Measurements from ENCODE around the gene ZNF618.

ZNF618 gene

DNA sequence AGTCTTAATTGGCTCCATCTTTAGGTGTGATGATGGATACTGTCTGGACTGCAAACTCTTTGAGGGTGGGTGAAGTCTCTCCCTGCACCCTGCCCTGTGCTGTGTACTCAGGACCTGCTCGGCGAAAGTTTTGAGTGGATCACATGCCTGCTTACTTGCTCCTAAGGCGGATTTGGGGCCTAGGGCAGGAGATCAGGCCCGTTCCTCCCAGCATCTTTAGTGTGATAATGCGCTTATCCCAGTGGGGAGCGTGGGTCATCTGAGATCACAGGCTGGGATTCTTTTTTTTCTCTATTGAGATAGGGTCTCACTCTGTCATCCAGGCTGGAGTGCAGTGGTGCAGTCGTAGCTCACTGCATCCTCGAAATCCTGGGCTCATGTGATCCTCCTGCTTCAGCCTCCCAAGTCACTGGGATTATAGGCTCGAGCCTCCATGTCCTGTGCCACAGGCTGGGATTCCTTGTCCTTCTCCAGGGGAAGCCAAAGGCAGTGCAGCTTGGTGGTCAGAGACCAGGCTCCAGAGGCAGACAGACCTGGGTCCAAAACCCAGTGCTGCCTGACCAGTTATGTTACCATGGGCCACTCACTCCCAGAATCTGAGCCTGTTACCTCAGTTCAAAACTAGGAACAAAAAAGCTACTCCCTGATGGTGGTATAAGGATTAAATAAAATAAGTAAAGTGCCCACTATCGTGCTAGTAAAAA, 59.7 kb downstream of the ZNF618 start:
- no peak for DNase-seq

DNA sequence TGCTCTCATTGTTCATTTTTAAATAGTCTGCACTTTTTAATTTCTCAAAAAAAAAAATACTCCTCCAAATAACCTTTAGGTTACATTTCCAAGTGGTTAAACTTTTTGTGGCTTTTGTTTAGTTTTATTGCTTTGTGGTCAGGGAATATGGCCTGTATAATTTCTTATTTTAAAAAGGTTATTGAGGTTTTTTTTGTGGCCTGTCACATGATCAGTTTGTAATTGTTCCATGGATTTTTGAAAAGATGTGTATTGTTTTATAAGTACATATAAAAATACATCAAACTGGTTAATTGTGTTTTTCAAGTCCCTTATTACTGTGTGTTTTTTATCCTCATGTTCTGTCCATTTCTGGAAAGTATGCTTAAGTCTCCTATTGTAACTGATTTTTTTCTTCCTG, 64.0 kb downstream of the ZNF618 start:
- DNase-seq = no peak

DNA sequence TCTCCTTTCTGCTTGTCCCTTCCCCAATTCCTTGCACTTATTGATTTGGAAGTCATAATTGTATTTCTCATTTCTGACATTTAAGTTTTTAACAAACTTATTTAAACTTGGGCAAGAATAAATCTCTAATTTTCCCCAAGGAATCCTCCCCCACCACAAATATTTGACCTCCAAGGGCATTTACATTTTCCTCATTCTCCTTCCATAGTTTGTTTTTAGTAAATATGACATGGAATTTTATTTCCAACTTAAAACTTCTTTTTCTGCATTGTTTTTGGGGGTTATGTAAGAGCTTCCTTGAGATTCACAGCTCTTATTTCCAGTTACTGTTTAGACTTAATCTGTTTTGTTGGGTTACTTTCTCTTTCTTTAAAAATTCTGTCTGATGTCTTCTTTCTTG, 64.9 kb downstream of the ZNF618 start:
- DNase-seq = no peak

DNA sequence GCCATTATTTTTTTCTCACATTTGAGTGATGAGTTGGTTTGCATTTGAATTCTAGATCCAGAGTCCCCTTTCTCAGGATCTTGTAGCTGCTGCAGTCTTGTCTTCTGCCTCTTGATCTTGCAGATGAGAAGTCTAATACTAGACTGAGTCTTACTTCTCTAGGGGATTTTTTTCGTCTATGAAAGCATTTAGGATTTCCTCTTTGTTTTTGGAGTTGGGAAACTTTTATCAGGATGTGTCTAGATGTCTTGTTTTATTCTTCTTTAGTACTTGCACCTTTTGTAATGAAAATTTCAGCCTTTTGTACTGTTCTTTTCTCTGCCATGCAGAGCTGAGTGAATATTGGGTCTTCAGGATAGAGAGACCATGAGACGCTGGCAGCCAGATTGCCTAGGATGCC, 65.4 kb downstream of the ZNF618 start:
- DNase-seq = no peak

DNA sequence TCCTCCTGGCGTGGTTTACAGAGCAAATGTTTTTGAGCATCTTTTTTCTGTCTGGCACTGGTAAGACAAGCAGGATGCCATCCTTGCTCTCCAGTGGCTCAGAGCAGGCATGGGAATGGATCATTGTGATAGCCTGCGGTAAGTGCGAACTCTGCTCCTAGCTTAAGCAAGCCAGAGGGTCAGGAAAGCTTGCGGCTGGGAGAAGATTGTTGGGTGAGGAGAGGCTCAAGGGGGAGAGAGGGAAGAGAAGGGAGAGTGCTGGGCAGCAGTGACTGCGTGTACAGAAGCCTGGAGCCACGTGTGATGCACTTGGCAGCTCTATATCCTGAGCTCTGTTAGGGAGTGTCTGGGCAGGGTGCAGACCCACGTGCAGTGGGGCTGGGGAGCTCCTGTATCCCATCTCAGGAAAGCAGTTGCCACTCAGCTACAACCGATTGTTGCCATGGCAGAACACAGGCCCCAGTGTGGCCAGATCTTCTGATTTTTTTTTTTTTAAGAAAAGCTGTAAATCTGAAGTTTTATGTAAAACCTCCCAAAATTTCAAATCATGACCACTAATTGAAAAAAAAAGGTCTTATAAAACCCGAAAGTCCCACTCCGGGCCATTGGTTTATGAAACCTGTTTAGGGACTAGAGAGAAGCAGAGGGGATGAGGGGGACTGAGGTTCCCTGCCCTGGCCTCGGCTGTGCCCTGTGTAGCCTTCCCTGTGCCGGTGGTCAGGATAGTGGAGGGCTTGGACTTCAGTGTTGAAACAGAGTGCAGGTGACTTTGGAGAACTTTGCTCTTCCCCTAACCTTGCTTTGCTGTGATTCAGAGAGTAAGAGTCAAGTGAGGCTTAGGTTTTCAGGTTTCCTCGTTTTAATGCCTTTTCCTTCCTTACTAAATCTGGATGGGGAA, 67.3 kb downstream of the ZNF618 start:
- DNase-seq = no peak

DNA sequence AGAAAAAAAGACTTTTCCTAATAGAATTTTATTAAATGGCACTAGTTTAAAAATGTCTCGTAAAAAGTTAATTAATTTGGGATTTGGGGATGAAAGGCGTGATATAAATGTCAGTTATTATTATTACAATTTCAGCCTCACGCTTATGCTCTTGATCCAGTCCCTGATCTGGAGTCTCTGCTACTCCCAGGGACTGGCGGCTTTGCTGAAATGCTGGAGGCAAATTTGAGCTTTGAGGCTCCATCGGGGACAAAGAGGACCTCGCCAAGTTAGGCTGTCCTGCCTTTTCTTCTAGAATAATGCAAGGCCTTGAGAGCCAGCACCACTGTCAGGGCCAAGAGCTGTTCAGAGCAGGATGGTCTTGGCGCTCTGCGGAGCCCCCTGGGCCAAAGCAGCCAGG, 69.7 kb downstream of the ZNF618 start:
- no peak for DNase-seq

DNA sequence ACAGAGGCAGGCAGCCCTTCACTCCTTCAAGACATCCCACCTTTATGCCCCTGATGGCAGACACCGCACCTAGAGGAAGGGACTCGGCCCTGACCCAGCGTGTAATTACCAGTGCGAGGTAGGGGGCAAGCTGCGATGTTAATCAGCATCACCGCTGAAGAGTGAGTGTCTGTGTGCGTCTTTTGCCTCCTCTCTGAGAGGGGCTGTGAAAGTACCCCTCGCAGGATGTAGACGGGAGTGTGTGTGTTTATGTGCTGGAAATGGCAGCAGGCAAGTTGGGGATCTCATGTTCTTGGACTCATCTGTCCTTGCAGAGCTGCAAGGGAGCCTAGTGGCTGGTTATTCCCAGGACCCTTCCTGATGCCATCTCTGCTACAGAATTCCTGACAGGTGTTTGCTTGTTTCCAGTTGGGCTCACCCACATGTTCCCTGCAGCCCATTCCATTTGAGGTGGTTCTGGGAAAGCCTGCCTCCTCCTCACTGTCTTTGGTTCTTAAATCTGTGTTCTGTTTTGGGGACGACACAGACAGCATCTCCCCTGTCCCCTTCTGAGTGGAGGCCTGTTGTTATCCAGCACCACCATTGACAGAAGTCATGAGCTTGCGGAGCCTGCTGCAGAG, 70.5 kb downstream of the ZNF618 start:
- no peak for DNase-seq

DNA sequence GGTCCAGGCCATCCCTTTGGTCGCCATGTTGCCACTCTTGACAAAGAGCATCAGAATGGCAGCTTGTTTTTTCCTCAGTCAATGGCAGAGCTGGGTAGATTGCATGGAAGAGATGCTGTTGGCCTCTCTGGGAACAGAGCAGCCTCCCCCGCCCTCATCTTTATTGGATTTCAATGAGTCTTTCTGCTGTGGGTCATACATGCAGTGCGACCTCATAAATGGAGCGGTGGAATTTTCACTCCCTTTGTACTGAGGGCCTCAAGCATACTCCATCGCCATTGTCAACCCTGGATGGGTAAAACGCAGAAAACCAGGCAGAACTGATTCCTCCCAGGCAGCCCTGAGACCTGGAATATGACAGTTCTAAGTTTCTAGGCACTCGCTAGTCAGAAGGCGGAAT, 71.8 kb downstream of the ZNF618 start:
- no peak for DNase-seq

DNA sequence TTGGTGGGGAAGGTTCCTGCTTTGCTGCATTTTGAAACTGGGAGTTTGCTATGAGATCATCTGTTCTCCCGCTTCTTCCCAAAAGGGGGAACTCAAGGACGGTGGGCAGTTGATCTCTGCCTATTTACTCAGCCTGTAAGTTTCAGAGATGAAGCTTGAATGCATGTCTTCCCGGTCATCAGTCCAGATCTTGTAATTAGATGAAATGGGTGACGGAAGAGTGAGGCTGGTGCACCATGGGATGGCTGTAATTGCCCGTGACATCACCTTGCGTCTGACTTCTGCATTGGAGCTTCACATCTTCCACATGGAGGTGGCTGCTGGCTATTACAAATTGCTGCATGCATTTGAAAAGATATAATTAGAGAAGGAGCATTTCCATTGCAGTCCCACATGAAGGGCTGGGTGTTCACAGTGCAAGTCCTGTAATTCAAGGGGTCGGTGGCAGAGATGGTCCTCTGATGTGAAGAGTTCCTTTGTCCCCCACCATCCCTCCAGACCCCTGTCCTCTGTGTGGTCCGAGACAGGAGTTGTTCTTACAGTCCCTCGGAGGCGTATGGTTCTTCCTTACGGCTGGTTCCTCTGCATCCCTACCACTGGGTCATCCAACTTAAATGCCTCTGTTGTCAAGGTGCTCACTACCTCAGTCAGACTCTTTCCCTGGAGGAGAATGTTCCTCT, 72.9 kb downstream of the ZNF618 start:
- no peak for DNase-seq

DNA sequence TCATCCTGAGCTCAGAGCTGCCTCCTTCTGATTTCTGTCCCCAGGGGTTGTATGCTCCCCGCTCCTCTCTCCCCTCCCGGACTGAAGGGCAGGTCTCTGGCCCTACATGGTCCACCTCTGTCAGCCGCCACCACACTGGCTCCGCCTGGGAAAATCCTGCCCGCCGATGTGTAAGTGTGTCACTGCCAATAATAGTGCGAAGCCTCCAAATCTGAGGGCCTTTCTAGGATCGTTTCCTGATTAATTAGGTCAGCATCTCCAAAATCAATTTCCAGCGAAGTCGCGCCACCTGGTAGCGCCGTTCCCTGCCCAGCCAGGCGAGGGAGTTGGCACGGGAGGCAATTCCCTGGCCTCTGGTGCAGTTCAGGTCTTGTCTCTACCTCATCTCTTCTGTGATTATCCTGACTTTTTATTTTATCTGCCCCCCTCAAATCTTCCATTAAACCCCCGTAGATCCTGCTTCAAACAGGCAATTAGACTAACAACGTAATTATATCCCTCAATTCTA, 73.5 kb downstream of the ZNF618 start:
- no peak for DNase-seq

DNA sequence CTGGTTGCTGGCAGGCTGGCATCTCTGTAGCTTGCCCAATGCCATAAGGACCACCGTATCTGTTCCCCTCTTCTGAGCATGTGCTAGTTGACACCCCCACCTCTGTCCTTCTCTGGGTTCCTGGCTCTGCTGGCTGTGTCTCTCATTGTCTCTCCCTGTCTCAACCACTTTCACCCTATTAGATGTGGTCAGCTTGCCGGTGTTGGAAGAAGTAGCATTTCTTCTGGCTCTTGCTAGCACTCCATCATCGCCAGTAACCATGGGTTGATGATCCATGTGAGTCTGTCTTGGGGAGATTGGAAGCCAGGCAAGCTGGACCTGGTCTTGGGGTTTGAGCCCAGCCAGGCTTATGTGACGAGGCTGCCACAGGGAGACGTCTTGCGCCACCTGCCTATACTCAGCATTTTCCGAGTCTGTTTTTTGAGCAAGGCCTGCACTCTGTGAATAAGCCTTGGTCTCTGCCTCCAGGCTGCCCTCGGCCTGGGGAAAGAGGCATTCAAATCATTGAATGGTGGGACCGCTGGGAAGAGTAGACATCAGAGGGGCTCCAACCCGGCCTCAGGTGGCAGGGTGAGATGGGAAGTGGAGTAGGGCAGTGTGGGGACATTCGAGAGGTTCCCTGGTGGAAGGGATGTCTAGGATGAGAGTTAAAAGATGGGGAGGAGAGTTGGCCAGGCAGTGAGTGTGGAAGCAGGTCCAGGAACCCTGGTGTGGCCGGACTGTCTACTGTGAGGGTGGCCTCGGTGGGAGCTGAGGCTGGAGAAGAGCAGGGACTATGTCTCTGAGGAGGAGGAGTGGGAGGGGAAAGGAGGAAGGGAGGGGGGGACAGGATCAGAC, 74.3 kb downstream of the ZNF618 start:
- DNase-seq = no peak

DNA sequence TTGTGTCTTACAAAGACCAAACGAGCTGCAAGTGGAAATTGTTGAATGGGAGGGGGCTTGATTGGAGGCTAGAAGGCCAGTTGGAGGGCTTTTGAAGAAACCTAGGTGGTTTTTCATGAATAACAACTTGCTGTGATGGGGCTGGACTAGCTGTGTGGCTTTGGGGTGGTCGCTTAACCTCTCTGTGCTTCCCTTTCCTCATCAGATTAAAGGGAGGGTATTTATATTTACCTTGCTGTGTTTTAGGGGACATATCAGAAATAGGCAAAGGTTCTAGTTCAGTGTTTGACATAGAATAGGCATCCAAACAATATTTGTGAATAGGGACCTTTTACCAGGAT, 74.9 kb downstream of the ZNF618 start:
- DNase-seq = no peak

DNA sequence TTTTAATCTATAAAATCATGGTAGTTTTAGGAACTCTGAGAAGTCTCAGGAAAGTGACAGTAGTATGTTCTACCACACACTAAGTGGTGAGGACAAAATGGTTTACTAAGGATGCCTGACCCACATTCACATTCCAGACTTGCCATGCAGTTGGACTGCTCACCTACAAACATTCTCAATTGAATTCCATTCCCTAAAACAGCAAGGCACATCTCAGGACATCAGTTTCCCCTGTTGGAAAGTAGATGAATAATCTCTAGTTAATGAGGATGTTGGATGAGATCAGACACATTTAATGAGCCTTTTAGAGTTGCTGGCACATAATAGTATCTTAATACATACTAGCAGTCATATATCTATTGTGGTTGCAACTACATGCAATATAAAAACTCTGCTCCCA, 76.6 kb downstream of the ZNF618 start:
- no peak for DNase-seq

DNA sequence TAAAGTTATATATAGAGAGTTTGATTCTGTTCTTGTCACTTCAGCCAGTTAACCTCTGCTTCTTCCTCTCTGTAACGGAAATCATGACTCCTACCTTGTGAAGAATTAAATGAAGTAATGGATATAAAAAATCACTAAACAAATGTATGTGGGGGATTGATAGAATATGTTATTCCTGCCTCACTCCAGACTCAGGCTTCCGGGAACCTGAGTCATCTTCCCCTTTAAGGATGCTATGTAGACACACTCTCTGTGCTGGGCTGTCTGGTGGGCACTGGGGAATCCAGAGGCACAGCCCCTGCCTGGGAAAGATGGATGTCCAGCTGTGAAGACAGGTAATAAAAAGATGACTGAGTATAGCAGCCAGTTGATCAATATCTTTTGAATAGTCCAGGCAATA, 77.4 kb downstream of the ZNF618 start:
- no peak for DNase-seq

DNA sequence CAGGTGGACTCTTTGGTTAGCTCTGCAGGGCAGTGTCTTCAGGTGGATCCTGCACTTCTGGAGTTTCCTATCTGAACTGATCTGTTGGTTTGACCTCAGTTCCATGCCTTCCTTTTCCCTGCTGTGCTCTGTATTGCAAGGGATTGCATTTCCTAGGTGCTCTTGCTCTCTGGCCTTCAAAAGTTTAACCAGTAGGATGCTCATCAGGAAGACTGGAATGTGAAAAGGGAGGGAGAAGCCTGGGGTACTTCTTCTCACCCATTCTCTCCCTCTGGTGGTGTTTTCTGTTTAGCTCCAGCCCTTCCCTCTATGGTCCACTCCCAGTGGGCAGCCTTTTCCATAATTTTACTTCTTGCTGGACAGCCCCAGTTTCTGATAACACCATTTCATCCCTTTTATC, 78.5 kb downstream of the ZNF618 start:
- DNase-seq = no peak

DNA sequence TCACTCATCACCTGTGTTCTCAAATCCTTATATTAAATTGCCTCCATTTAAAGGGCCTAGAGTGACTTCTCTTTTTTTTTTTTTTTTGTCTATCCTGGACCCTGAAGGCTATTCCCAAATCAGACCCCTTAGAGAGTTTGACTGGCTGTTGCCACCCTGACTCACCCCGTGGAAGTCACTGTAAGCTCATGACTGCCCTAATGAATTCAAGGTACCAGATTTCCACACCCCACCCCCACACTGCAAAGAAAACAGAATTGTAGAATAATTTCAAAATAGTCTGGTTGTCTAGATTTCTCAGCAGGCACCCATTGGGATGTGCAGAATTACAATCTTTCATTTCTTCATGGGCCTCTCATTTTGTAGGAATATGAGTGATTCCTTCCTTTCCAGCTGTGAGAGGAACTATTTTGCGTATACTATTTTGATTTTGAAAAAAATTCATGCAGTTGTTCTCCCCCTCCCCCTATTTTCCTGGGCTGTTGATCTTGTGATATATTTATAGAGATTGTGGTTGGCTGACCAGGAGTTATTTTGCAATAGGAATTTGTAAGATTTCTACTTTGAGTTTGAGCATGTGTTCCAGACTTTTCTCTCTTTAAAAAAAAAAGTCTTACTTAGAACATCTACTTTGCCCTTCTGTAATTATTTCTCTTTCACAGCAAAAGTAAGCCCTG, 79.1 kb downstream of the ZNF618 start:
- no peak for DNase-seq

DNA sequence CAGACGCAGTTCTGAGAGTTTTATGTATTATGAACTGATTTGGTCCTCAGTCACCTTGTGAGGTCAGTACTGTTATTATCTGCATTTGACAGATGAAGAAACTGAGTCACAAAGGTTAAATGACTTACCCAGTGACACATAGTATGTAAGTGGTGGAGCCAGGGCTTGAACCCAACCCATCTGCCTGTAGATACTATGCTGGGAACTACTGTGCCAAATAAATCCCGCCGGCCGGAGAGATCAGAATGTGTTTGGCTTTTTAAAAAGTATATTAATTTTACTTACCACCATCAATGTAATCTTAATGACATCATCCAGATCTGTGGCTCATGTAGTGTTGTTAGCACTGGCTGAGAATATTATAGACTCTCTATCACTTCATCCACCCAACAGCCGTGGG, 80.8 kb downstream of the ZNF618 start:
- DNase-seq = no peak

DNA sequence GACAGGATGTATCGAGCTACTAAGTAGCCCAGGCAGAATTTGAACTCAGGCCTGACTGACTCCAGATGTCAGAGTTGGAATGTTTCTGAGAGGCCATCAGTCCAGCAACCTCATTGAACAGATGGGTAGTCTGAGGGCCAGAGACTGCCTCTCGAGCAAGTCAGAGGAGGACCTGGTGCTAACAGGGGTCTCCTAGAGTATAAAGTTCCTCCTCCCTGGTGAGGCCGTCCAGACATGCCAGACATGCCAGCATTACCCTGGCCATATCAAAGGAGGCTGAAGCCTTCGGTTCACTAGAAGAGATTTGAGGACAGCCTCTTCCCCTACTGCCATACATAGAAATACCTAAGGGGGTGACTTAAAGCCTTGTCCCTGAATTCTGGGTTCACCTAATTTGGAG, 81.2 kb downstream of the ZNF618 start:
- no peak for DNase-seq

DNA sequence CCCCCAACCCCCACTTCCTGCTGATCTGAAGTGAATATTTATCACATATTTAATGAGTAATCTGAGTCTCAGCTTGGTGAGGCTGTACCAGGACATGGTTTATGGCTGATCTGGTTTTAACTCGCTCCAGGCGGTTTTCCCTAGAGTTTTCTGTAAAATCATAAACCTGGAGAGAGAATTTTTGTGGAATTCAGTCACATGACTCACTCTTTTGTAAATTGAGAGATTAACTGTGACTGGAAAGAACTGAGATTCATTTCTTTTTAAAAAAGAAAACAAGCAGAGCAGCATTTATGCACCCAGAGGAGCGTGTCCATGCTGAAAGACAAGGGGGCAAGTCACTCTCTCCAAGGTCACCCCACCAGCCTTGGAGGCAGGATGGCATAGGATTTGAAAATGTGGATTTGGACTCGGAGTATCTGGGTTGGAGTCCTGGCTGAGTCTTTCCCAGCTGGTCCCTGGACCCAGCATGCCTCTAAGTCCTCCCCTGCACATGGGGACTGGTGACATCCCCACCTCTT, 81.8 kb downstream of the ZNF618 start:
- DNase-seq = no peak

DNA sequence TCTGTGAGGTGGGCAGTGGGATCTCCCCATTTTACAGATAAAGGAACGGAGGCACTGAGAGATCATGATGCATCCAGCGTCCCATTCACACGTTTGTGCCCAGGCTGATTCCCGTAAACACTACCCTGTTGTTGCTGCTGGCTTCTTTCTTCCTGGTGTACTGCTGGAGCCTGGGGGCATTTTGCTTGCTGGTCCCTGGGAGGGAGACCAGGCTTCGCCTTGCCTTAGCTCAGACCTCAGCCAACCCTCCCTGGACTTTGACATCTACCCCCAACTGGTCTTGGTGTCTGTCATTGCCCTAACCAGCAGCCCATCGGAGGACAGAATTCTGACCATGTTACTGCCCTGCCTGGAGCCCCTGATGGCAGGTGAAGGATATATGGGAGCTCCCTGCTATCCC, 82.4 kb downstream of the ZNF618 start:
- no peak for DNase-seq

DNA sequence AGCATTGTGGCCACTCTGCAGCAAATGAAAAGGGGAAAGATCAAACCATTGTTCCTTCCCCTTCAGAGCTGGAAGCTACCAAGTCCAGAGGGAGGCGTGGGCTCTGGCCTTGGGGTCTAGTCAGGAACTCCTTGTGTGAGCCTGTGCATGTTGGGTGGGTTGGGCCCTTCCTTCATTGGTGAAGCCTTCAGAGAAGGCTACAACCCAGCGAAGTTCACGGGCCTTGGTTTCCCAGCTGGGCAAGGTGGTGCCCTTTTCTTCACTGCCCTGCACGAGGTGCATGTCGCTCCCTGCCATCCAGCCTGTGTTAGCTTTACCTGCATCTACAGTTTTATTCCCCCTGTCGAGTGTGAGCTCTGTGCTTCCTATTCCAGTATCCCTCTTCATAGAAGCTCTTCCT, 84.7 kb downstream of the ZNF618 start:
- DNase-seq = no peak

DNA sequence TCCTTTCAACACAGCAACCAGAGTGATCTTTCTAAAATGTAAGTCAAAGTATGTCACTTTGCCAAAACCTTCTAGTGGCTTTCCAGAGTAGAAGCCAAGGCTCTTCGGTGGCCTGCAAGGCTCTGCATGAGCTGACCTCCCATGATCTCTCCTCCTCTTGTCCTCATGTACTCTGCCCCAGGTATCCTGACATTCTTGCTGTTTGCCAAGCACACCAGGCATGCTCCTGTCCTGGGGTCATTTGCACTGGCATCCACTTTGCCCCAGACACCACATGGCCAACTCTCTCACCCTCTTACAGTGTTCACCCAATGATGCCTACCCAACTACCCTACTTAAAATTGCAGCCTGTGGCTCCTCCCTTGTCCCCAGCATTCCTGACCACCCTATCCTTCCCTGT, 86.3 kb downstream of the ZNF618 start:
- no peak for DNase-seq
